Astrocyte (in vitro differentiated cells and primary cell): ENCODE results near the gene ABLIM2. TPM values are rescaled to one million over a fixed set of nuclear protein-coding genes. Genes with fewer than 3 reads are reported as not detected.
A peak's percentile ranks its signal among the peaks of the same experiment; 100 is the strongest.

Source experiments
- DNase-seq: peaks from one replicate; pipeline ENCODE4 v3.0.0-alpha.2; 2010; ENCODE audit warnings: low read depth
- FAIRE-seq: peaks from 2 replicates; lab custom pipeline; 2011; peaks lifted over from hg19 to GRCh38; lab: Jason Lieb, UNC
- H2AFZ ChIP-seq: 2 replicates; pipeline ENCODE4 v1.6.0; 2012; ENCODE audit warnings: low read depth, low read length, inconsistent platforms
- H3K27ac ChIP-seq: 2 replicates; pipeline ENCODE4 v1.5.1; 2011; ENCODE audit warnings: low read depth, low read length, inconsistent platforms
- H3K27me3 ChIP-seq: 2 replicates; pipeline ENCODE4 v1.6.0; 2011; ENCODE audit warnings: low read length, inconsistent platforms; ENCODE audit not compliant: insufficient read depth
- H3K36me3 ChIP-seq: 2 replicates; pipeline ENCODE4 v1.5.1; 2011; ENCODE audit warnings: low read length, inconsistent platforms; ENCODE audit not compliant: insufficient read depth
- H3K4me1 ChIP-seq: 2 replicates; pipeline ENCODE4 v1.5.1; 2011; ENCODE audit warnings: low read length, inconsistent platforms; ENCODE audit not compliant: insufficient read depth
- H3K4me2 ChIP-seq: 2 replicates; pipeline ENCODE4 v1.6.0; 2012; ENCODE audit warnings: low read length, inconsistent platforms
- H3K4me3 ChIP-seq: 2 replicates; pipeline ENCODE4 v1.5.1; 2011; ENCODE audit warnings: low read depth, mild to moderate bottlenecking, low read length, inconsistent platforms; ENCODE audit not compliant: insufficient read depth
- H3K79me2 ChIP-seq: 2 replicates; pipeline ENCODE4 v1.6.0; 2012; ENCODE audit warnings: mild to moderate bottlenecking, low read length, inconsistent platforms; ENCODE audit not compliant: insufficient read depth
- H3K9ac ChIP-seq: 2 replicates; pipeline ENCODE4 v1.6.0; 2012; ENCODE audit warnings: mild to moderate bottlenecking, low read length, inconsistent platforms
- H3K9me3 ChIP-seq: 2 replicates; pipeline ENCODE4 v1.5.1; 2012; ENCODE audit warnings: low read depth, mild to moderate bottlenecking, low read length, inconsistent platforms; ENCODE audit not compliant: insufficient read depth
- H4K20me1 ChIP-seq: 2 replicates; pipeline ENCODE4 v1.6.0; 2012; ENCODE audit warnings: low read length, inconsistent platforms; ENCODE audit not compliant: insufficient read depth
- H3K27ac Mint-ChIP-seq: one replicate; pipeline ENCODE4 v1.8.0; 2021; ENCODE audit warnings: mild to moderate bottlenecking, mixed read lengths; ENCODE audit not compliant: unreplicated experiment
- H3K27me3 Mint-ChIP-seq: one replicate; pipeline ENCODE4 v1.8.0; 2021; ENCODE audit warnings: low read depth, mixed read lengths; ENCODE audit not compliant: unreplicated experiment
- H3K36me3 Mint-ChIP-seq: one replicate; pipeline ENCODE4 v1.8.0; 2021; ENCODE audit warnings: low read depth, mixed read lengths; ENCODE audit not compliant: unreplicated experiment
- H3K4me1 Mint-ChIP-seq: one replicate; pipeline ENCODE4 v1.8.0; 2021; ENCODE audit warnings: low read depth, mixed read lengths; ENCODE audit not compliant: unreplicated experiment
- H3K4me3 Mint-ChIP-seq: one replicate; pipeline ENCODE4 v1.8.0; 2021; ENCODE audit warnings: mild to moderate bottlenecking, moderate library complexity, mixed read lengths; ENCODE audit not compliant: unreplicated experiment
- H3K9me3 Mint-ChIP-seq: one replicate; pipeline ENCODE4 v1.8.0; 2021; ENCODE audit warnings: mild to moderate bottlenecking, mixed read lengths; ENCODE audit not compliant: unreplicated experiment
- EZH2 ChIP-seq: IDR thresholded peaks from 2 replicates; pipeline ENCODE4 v1.6.1; 2012; ENCODE audit warnings: mild to moderate bottlenecking, low read length, inconsistent platforms; ENCODE audit not compliant: insufficient read depth
- total RNA-seq: library from RNA; stranded (reverse); gene quantifications from 2 replicates; pipeline ENCODE4 v1.2.1, GENCODE V29; 2021
- TF ChIP-seq, protein P1 (sequence below): IDR thresholded peaks from 2 replicates; pipeline ENCODE4 v1.5.1; 2011; ENCODE audit warnings: low read depth, mild to moderate bottlenecking, inconsistent platforms, low read length, moderate library complexity; ENCODE audit not compliant: insufficient read depth

The ABLIM2 gene
- total RNA-seq, 1 donor from 2014 or later: 0.50 TPM

DNA sequence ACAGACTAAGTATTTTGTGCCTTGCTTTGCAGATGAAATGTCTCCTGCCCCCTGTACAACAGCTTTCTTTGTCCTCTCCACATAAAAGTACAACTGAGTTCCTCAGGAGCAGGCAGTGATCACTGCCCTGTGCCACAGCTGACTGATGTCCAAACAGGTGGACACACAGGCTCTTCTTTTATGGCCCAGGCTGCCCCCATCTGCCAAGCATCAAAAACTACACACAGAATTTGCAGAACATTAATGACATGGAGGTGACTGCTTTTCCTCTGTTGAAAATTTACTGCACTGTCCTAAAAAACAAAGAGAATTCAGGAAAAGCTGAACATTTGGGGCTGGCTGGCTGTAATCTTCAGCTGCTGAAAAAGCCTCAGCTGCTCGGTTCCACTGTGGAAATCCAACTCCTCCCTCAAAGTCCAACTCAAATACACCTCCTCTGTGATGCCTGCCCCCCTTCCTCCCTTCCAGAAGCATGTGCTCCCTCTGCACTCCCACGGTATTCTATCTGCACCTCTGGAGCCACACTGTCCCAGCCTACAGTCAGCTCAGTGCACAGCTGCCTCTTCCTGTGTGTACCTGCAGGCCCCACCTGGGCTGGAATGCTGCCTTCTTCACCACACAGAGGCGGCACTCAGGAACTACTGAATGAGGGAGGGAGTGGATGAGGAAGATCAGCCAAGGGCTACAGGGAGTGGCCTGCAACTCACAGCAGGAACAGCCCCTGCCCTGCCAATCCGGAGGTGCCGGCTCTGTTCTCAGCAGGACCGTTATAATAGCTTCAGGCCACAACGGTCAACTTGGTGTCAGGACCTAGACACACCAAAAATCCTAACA, 229.3 kb downstream of the ABLIM2 start:
- Histone ChIP-seq H3K9ac (peak overlapping the region; percentile 42), H3K27ac (no peak overlapping the region), H3K79me2 (peaks cover 99% of the 10 kb centered on the region), H3K4me3 (no peak overlapping the region), H3K4me1 (peaks cover 31% of the 10 kb centered on the region), H2AFZ (no peak overlapping the region), H4K20me1 (peaks cover 100% of the 10 kb centered on the region), H3K9me3 (no peaks in the 10 kb centered on the region), H3K4me2 (peak overlapping the region; percentile 33), H3K36me3 (peaks cover 6% of the 10 kb centered on the region), H3K27me3 (no peaks in the 10 kb centered on the region)
- no peak for FAIRE-seq
- TF ChIP-seq, protein P1, sequence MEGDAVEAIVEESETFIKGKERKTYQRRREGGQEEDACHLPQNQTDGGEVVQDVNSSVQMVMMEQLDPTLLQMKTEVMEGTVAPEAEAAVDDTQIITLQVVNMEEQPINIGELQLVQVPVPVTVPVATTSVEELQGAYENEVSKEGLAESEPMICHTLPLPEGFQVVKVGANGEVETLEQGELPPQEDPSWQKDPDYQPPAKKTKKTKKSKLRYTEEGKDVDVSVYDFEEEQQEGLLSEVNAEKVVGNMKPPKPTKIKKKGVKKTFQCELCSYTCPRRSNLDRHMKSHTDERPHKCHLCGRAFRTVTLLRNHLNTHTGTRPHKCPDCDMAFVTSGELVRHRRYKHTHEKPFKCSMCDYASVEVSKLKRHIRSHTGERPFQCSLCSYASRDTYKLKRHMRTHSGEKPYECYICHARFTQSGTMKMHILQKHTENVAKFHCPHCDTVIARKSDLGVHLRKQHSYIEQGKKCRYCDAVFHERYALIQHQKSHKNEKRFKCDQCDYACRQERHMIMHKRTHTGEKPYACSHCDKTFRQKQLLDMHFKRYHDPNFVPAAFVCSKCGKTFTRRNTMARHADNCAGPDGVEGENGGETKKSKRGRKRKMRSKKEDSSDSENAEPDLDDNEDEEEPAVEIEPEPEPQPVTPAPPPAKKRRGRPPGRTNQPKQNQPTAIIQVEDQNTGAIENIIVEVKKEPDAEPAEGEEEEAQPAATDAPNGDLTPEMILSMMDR: peak; percentile 16
- TF ChIP-seq EZH2: no peak
- Mint-ChIP-seq H3K27ac (no peak overlapping the region), H3K4me3 (no peak overlapping the region), H3K27me3 (no peaks in the 10 kb centered on the region), H3K36me3 (peaks cover 17% of the 10 kb centered on the region), H3K9me3 (peaks cover 3% of the 10 kb centered on the region), H3K4me1 (peaks cover 44% of the 10 kb centered on the region)
- DNase-seq: no peak

DNA sequence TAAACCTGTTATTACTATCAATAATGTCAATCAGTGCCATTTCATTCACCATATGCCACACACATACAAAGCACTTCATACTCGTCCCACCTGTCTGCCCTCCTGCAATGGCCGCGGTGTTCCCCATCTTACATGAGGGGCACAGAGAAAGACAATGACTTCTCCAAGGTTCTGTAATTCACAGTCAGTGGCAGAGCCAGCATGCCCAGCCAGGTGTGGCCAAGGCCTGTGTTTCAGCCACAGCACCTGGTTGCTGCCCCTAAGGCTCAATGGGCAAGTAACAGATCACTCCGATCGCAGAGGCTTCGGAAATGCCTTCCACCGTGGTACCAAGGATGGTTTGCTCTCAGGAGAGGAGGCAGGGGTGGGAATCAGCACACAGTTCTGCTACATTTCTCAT, 229.9 kb downstream of the ABLIM2 start:
- H3K4me1 Mint-ChIP-seq: peaks cover 44% of the 10 kb centered on the region
- no peak for TF ChIP-seq EZH2
- TF ChIP-seq, protein P1: no peak

DNA sequence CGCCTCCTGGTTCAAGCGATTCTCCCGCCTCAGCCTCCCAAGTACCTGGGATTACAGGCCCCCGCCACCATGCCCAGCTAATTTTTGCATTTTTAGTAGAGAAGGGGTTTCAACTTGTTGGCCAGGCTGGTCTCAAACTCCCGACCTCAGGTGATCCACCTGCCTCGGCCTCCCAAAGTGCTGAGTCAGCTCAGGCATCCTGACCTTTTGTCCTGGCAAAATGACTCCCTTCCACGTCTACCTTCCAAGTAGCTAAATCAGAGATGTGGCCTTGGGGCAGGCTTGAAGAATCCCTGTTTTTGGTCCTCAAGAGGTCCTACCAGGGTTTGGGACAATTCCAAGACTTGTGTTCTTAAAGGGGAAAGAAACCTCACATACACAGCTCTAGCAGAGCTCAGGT, 231.8 kb downstream of the ABLIM2 start:
- FAIRE-seq (no peak), DNase-seq (no peak)
- no peak overlapping the region for H3K4me3 ChIP-seq
- H3K9ac ChIP-seq: no peak overlapping the region
- peaks cover 14% of the 10 kb centered on the region for H3K36me3 Mint-ChIP-seq
- no peaks in the 10 kb centered on the region for H3K9me3 ChIP-seq
- no peaks in the 10 kb centered on the region for H3K27me3 Mint-ChIP-seq
- peaks cover 99% of the 10 kb centered on the region for H3K79me2 ChIP-seq
- H3K4me3 Mint-ChIP-seq: no peak overlapping the region
- H3K27ac ChIP-seq: no peak overlapping the region
- H3K36me3 ChIP-seq: no peaks in the 10 kb centered on the region
- H2AFZ ChIP-seq: no peak overlapping the region
- no peak overlapping the region for H3K4me2 ChIP-seq
- peaks cover 100% of the 10 kb centered on the region for H4K20me1 ChIP-seq
- peaks cover 26% of the 10 kb centered on the region for H3K4me1 ChIP-seq
- H3K4me1 Mint-ChIP-seq: peaks cover 43% of the 10 kb centered on the region
- no peaks in the 10 kb centered on the region for H3K27me3 ChIP-seq
- H3K9me3 Mint-ChIP-seq: peaks cover 3% of the 10 kb centered on the region
- TF ChIP-seq EZH2: no peak
- TF ChIP-seq, protein P1: no peak
- no peak overlapping the region for H3K27ac Mint-ChIP-seq

More for the DNA sequence above, 229.9 kb downstream of the ABLIM2 start:
- Mint-ChIP-seq H3K27ac (peak overlapping the region; percentile 38), H3K27me3 (no peaks in the 10 kb centered on the region), H3K4me3 (no peak overlapping the region), H3K36me3 (peaks cover 17% of the 10 kb centered on the region), H3K9me3 (peaks cover 3% of the 10 kb centered on the region)
- H2AFZ ChIP-seq: no peak overlapping the region
- no peak for FAIRE-seq
- H3K4me1 ChIP-seq: peaks cover 29% of the 10 kb centered on the region
- H3K36me3 ChIP-seq: peaks cover 5% of the 10 kb centered on the region
- no peak overlapping the region for H3K27ac ChIP-seq
- peaks cover 100% of the 10 kb centered on the region for H4K20me1 ChIP-seq
- DNase-seq: no peak
- no peak overlapping the region for H3K4me2 ChIP-seq
- peaks cover 99% of the 10 kb centered on the region for H3K79me2 ChIP-seq
- H3K9ac ChIP-seq: no peak overlapping the region
- no peaks in the 10 kb centered on the region for H3K9me3 ChIP-seq
- H3K4me3 ChIP-seq: no peak overlapping the region
- no peaks in the 10 kb centered on the region for H3K27me3 ChIP-seq
